Natural killer cell treated with Interleukin-12 subunit alpha and Interleukin-12 subunit beta and Interleukin-15 and Interleukin-18, amount 100 ng/mL, for 72 hours (primary cell): ENCODE measurements around the gene TP53TG5. TPM values are rescaled to one million over a fixed set of nuclear protein-coding genes. Genes with fewer than 3 reads are reported as not detected.

Experiments used
- ATAC-seq, 2 donors: fragments of 150-1000 bp; cut with Tn5 transposase in 1 of 2; sonication (Bioruptor Pico), chemical (Tn5 transposase) in 1 of 2; 2 replicates each; pipeline ENCODE4 v1.10.0; 2021
- DNase-seq: peaks from one replicate; pipeline ENCODE4 v3.0.0; 2022; ENCODE audit warnings: low spot score
- H3K27ac Mint-ChIP-seq, 2 donors: 1 replicate in 1 of 2; 2 replicates in 1 of 2; pipeline ENCODE4 v1.8.0; 2022; ENCODE audit warnings: mixed read lengths in 2 of 2, mild to moderate bottlenecking in 1 of 2, moderate library complexity in 1 of 2
- H3K27me3 Mint-ChIP-seq, 2 donors: 1 replicate in 1 of 2; 2 replicates in 1 of 2; pipeline ENCODE4 v1.8.0; 2022; ENCODE audit warnings: mixed read lengths in 2 of 2
- H3K36me3 Mint-ChIP-seq: one replicate; pipeline ENCODE4 v1.8.0; 2022; ENCODE audit warnings: mixed read lengths
- H3K4me1 Mint-ChIP-seq, 2 donors: 1 replicate in 1 of 2; 2 replicates in 1 of 2; pipeline ENCODE4 v1.8.0; 2022; ENCODE audit warnings: low read depth in 2 of 2, mixed read lengths in 2 of 2, mild to moderate bottlenecking in 1 of 2
- H3K4me3 Mint-ChIP-seq: one replicate; pipeline ENCODE4 v1.8.0; 2022; ENCODE audit warnings: mixed read lengths
- H3K9me3 Mint-ChIP-seq: 2 replicates; pipeline ENCODE4 v1.8.0; 2022; ENCODE audit warnings: mixed read lengths
- total RNA-seq, 2 donors: library from RNA; stranded (reverse); gene quantifications; one replicate each; pipeline ENCODE4 v1.2.3, GENCODE V29; 2022

The TP53TG5 gene
- total RNA-seq, 2 donors from 2014 or later: not detected

GRCh38 chr20:45336530-45337366 lies 41.4 kb downstream of the TP53TG5 start:
- no peaks in the 10 kb centered on the region for H3K9me3 Mint-ChIP-seq
- H3K36me3 Mint-ChIP-seq: no peaks in the 10 kb centered on the region
- peak overlapping the region in 1 of 2 donors; percentile 67 for H3K27ac Mint-ChIP-seq
- no peaks in the 10 kb centered on the region for H3K4me1 Mint-ChIP-seq
- DNase-seq: no peak
- peak in 1 of 2 donors; percentile 26 for ATAC-seq
- H3K27me3 Mint-ChIP-seq: no peaks in the 10 kb centered on the region
- H3K4me3 Mint-ChIP-seq: no peak overlapping the region

GRCh38 chr20:45330476-45330875 lies 47.6 kb downstream of the TP53TG5 start:
- ATAC-seq (no peak), DNase-seq (no peak)
- Mint-ChIP-seq H3K27me3 (no peaks in the 10 kb centered on the region), H3K27ac (no peak overlapping the region), H3K4me3 (no peak overlapping the region), H3K4me1 (no peaks in the 10 kb centered on the region), H3K9me3 (no peaks in the 10 kb centered on the region), H3K36me3 (no peaks in the 10 kb centered on the region)

GRCh38 chr20:45329497-45330319 lies 48.4 kb downstream of the TP53TG5 start:
- Mint-ChIP-seq H3K27ac (no peak overlapping the region), H3K27me3 (no peaks in the 10 kb centered on the region), H3K36me3 (no peaks in the 10 kb centered on the region), H3K9me3 (no peaks in the 10 kb centered on the region), H3K4me1 (no peaks in the 10 kb centered on the region), H3K4me3 (no peak overlapping the region)
- ATAC-seq (no peak), DNase-seq (no peak)

- no peak for DNase-seq
- Mint-ChIP-seq H3K27ac (no peak overlapping the region), H3K36me3 (no peaks in the 10 kb centered on the region), H3K9me3 (no peaks in the 10 kb centered on the region), H3K27me3 (no peaks in the 10 kb centered on the region), H3K4me3 (no peak overlapping the region), H3K4me1 (no peaks in the 10 kb centered on the region)
- ATAC-seq: no peak
These were observed 49.7 kb downstream of the TP53TG5 start for GRCh38 chr20:45328451-45328850.

GRCh38 chr20:45325371-45325770 lies 52.8 kb downstream of the TP53TG5 start:
- ATAC-seq (no peak), DNase-seq (no peak)
- no peak overlapping the region for H3K4me3 Mint-ChIP-seq
- no peaks in the 10 kb centered on the region for H3K9me3 Mint-ChIP-seq
- peaks cover 6 to 7% of the 10 kb centered on the region in 2 donors for H3K4me1 Mint-ChIP-seq
- no peak overlapping the region for H3K27ac Mint-ChIP-seq
- H3K27me3 Mint-ChIP-seq: no peaks in the 10 kb centered on the region
- H3K36me3 Mint-ChIP-seq: no peaks in the 10 kb centered on the region

- peaks cover 0 to 4% of the 10 kb centered on the region in 2 donors for H3K27me3 Mint-ChIP-seq
- ATAC-seq: no peak
- no peak overlapping the region for H3K4me3 Mint-ChIP-seq
- no peaks in the 10 kb centered on the region for H3K9me3 Mint-ChIP-seq
- H3K4me1 Mint-ChIP-seq: peaks cover 15 to 17% of the 10 kb centered on the region in 2 donors
- DNase-seq: no peak
- H3K27ac Mint-ChIP-seq: no peak overlapping the region
- no peaks in the 10 kb centered on the region for H3K36me3 Mint-ChIP-seq
These were observed 54.4 kb downstream of the TP53TG5 start for GRCh38 chr20:45323731-45324130.

- DNase-seq (no peak), ATAC-seq (no peak)
- Mint-ChIP-seq H3K9me3 (no peaks in the 10 kb centered on the region), H3K27ac (no peak overlapping the region), H3K4me1 (peaks cover 15 to 22% of the 10 kb centered on the region in 2 donors), H3K4me3 (no peak overlapping the region), H3K27me3 (peaks cover 0 to 4% of the 10 kb centered on the region in 2 donors), H3K36me3 (no peaks in the 10 kb centered on the region)
These were observed 55.2 kb downstream of the TP53TG5 start for GRCh38 chr20:45322952-45323383.

Other genes with a start within 250 kb of the TP53TG5 start
- gene PI3, start 203.4 kb downstream of the TP53TG5 start, total RNA-seq: not detected
- not detected for gene SEMG1, start 171.3 kb downstream of the TP53TG5 start, total RNA-seq
- not detected for gene SEMG2, start 157.0 kb downstream of the TP53TG5 start, total RNA-seq
- 1 to 10 TPM in 1 of 2 donors, not detected in 1; 7.2 TPM for gene SLPI, start 123.8 kb downstream of the TP53TG5 start, total RNA-seq
- not detected for gene RBPJL, start 71.5 kb downstream of the TP53TG5 start, total RNA-seq
- 1 to 10 TPM in 1 of 2 donors, under 1 TPM in 1; 0.31 to 1.4 TPM for gene MATN4, start 70.0 kb downstream of the TP53TG5 start, total RNA-seq
- 10 to 100 TPM; 23.3 to 43.5 TPM for gene SDC4, start 29.9 kb downstream of the TP53TG5 start, total RNA-seq
- gene SYS1, start 15.2 kb downstream of the TP53TG5 start, total RNA-seq: 10 to 100 TPM; 23.3 to 31.4 TPM
- 1 to 10 TPM; 6.1 to 6.4 TPM for gene DBNDD2, start 30.0 kb upstream of the TP53TG5 start, total RNA-seq
- gene PIGT, start 37.8 kb upstream of the TP53TG5 start, total RNA-seq: 10 to 100 TPM; 73.0 to 86.6 TPM
- not detected for gene WFDC2, start 91.4 kb upstream of the TP53TG5 start, total RNA-seq
- not detected for gene SPINT3, start 137.3 kb upstream of the TP53TG5 start, total RNA-seq
- not detected for gene WFDC6, start 161.2 kb upstream of the TP53TG5 start, total RNA-seq
- gene EPPIN, start 169.1 kb upstream of the TP53TG5 start, total RNA-seq: not detected
- not detected for gene WFDC8, start 201.0 kb upstream of the TP53TG5 start, total RNA-seq